OCI-LY1 (cell line): Measurements from ENCODE around the gene HOXA4.

Experiments used
- CTCF ChIP-seq: fragments of 200-600 bp; sonication (generic), shearing (Covaris generic); IDR thresholded peaks from 2 replicates; pipeline ENCODE4 v1.5.1; 2017; ENCODE audit warnings: mild to moderate bottlenecking, antibody characterized with exemption, low read length, moderate library complexity, mixed read lengths
- EZH2 ChIP-seq: fragments of 200-600 bp; sonication (generic), shearing (Covaris generic); IDR thresholded peaks from 2 replicates; pipeline ENCODE4 v1.8.0; 2017; ENCODE audit warnings: borderline replicate concordance, mixed run types, mild to moderate bottlenecking, antibody characterized with exemption, low read length, moderate library complexity, mixed read lengths

GRCh38 chr7:27079234-27079975 lies 51.2 kb downstream of the HOXA4 start:
- TF ChIP-seq CTCF (no peak), EZH2 (no peak)
